Measurements from ENCODE around the gene COL17A1.

Gene COL17A1

GRCh38 chr10:104038537-104038936, 47.1 kb downstream of the COL17A1 start:
- H3F3A ChIP-seq (ENCODE audit: insufficient read depth, low read length), result no peaks in the 10 kb centered on the region
- H3K27ac ChIP-seq (ENCODE audit: low read length), result no peak overlapping the region
- H4K20me1 ChIP-seq (ENCODE audit: insufficient read depth, low read length), result no peaks in the 10 kb centered on the region
- no peaks in the 10 kb centered on the region for H3K9me2 ChIP-seq (replicated peaks; ENCODE audit: insufficient read depth, low read length)
- H3K79me2 ChIP-seq (ENCODE audit: low read length), result no peaks in the 10 kb centered on the region
- no peaks in the 10 kb centered on the region for H3K9me3 ChIP-seq (replicated peaks; ENCODE audit: insufficient read depth, low read length)
- H3K4me3 ChIP-seq (ENCODE audit: low read length), result no peak overlapping the region
- no peaks in the 10 kb centered on the region for H3K27me3 ChIP-seq (replicated peaks; ENCODE audit: insufficient read depth, low read length)
- DNase-seq, result no peak
- H3K9ac ChIP-seq (ENCODE audit: low read length), result no peak overlapping the region
- no peak overlapping the region for H2AFZ ChIP-seq (ENCODE audit: low read length)
- no peak overlapping the region for H3K4me2 ChIP-seq (ENCODE audit: low read depth, low read length)
- H3K4me1 ChIP-seq (ENCODE audit: low read length), result no peaks in the 10 kb centered on the region
- TF ChIP-seq EZH2 (optimal IDR thresholded peaks at IDR 0.05; ENCODE audit: low read depth, low read length) (no peak), CTCF (IDR thresholded peaks at IDR 0.05; ENCODE audit: low read length) (no peak), EZH2phosphoT487 (IDR thresholded peaks at IDR 0.05; ENCODE audit: low read length) (no peak)
- H3K36me3 ChIP-seq (replicated peaks; ENCODE audit: insufficient read depth, low read length), result no peaks in the 10 kb centered on the region

GRCh38 chr10:104037261-104037951, 48.3 kb downstream of the COL17A1 start:
- TF ChIP-seq EZH2phosphoT487 (IDR thresholded peaks at IDR 0.05; ENCODE audit: low read length) (no peak), CTCF (IDR thresholded peaks at IDR 0.05; ENCODE audit: low read length) (no peak), EZH2 (optimal IDR thresholded peaks at IDR 0.05; ENCODE audit: low read depth, low read length) (no peak)
- no peak for DNase-seq
- H3K9ac ChIP-seq (ENCODE audit: low read length), result no peak overlapping the region
- no peak overlapping the region for H2AFZ ChIP-seq (ENCODE audit: low read length)
- H3F3A ChIP-seq (ENCODE audit: insufficient read depth, low read length), result no peaks in the 10 kb centered on the region
- no peaks in the 10 kb centered on the region for H3K36me3 ChIP-seq (replicated peaks; ENCODE audit: insufficient read depth, low read length)
- no peaks in the 10 kb centered on the region for H3K9me2 ChIP-seq (replicated peaks; ENCODE audit: insufficient read depth, low read length)
- H3K4me1 ChIP-seq (ENCODE audit: low read length), result no peaks in the 10 kb centered on the region
- H3K27me3 ChIP-seq (replicated peaks; ENCODE audit: insufficient read depth, low read length), result no peaks in the 10 kb centered on the region
- H3K79me2 ChIP-seq (ENCODE audit: low read length), result no peaks in the 10 kb centered on the region
- no peaks in the 10 kb centered on the region for H4K20me1 ChIP-seq (ENCODE audit: insufficient read depth, low read length)
- no peak overlapping the region for H3K27ac ChIP-seq (ENCODE audit: low read length)
- H3K9me3 ChIP-seq (replicated peaks; ENCODE audit: insufficient read depth, low read length), result no peaks in the 10 kb centered on the region
- no peak overlapping the region for H3K4me2 ChIP-seq (ENCODE audit: low read depth, low read length)
- H3K4me3 ChIP-seq (ENCODE audit: low read length), result no peak overlapping the region

- Histone ChIP-seq H4K20me1 (ENCODE audit: insufficient read depth, low read length) (no peaks in the 10 kb centered on the region), H3K79me2 (ENCODE audit: low read length) (no peaks in the 10 kb centered on the region), H2AFZ (ENCODE audit: low read length) (no peak overlapping the region), H3K4me3 (ENCODE audit: low read length) (no peak overlapping the region), H3K4me1 (ENCODE audit: low read length) (no peaks in the 10 kb centered on the region), H3K27ac (ENCODE audit: low read length) (no peak overlapping the region), H3K9me2 (replicated peaks; ENCODE audit: insufficient read depth, low read length) (no peaks in the 10 kb centered on the region), H3K27me3 (replicated peaks; ENCODE audit: insufficient read depth, low read length) (no peaks in the 10 kb centered on the region), H3F3A (ENCODE audit: insufficient read depth, low read length) (no peaks in the 10 kb centered on the region), H3K36me3 (replicated peaks; ENCODE audit: insufficient read depth, low read length) (no peaks in the 10 kb centered on the region), H3K9me3 (replicated peaks; ENCODE audit: insufficient read depth, low read length) (no peaks in the 10 kb centered on the region), H3K9ac (ENCODE audit: low read length) (no peak overlapping the region), H3K4me2 (ENCODE audit: low read depth, low read length) (no peak overlapping the region)
- no peak for DNase-seq
- TF ChIP-seq EZH2 (optimal IDR thresholded peaks at IDR 0.05; ENCODE audit: low read depth, low read length), result no peak
- TF ChIP-seq EZH2phosphoT487 (IDR thresholded peaks at IDR 0.05; ENCODE audit: low read length), result no peak
- TF ChIP-seq CTCF (IDR thresholded peaks at IDR 0.05; ENCODE audit: low read length), result no peak
Measured at GRCh38 chr10:104036518-104037260, 49.0 kb downstream of the COL17A1 start.

Data from MM.1S (cell line).